VCaP (cell line): ENCODE measurements around the gene DIO1.
"Not testable (repeated sequence)": the region's sequence is repeated elsewhere in the genome, so short reads cannot be mapped to it uniquely, and the experiment has no call there.

Source experiments
- H3K27ac ChIP-seq: fragments of 450-650 bp; 2 replicates; pipeline ENCODE4 v1.5.1; 2017
- TF ChIP-seq, protein P1 (sequence below): fragments of 450-650 bp; conservative IDR thresholded peaks from 2 replicates; pipeline ENCODE4 v1.5.1; 2017; ENCODE audit warnings: mild to moderate bottlenecking, moderate library complexity

Gene DIO1

DNA sequence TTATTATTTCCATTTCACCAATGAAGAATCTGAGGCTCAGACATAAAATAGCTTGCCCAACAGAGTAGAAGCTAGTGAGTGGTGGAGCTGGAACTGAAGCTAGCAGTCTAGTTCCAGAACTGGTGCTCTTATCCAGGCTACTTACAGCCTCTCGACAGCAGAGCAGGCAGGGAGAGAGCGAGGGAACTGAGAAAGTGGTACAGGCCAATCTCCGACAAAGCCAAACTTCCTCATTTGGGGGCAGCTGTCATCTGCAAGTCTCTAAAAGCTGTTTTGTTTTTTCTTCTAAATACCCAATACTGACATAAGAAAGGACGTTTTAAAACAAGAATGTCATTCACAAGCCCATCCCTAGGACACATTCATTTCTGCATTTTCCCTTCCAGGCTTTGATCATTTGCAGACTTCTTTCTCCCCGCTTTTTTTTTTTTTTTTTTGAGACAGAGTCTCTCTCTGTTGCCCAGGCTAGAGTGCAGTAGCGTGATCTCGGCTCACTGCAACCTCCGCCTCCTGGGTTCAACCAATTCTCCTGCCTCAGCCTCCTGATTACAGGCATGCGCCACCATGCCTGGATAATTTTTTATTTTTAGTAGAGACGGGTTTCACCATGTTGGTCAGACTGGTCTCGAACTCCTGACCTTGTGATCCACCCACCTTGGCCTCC, 24.4 kb upstream of the DIO1 start:
- TF ChIP-seq, protein P1, sequence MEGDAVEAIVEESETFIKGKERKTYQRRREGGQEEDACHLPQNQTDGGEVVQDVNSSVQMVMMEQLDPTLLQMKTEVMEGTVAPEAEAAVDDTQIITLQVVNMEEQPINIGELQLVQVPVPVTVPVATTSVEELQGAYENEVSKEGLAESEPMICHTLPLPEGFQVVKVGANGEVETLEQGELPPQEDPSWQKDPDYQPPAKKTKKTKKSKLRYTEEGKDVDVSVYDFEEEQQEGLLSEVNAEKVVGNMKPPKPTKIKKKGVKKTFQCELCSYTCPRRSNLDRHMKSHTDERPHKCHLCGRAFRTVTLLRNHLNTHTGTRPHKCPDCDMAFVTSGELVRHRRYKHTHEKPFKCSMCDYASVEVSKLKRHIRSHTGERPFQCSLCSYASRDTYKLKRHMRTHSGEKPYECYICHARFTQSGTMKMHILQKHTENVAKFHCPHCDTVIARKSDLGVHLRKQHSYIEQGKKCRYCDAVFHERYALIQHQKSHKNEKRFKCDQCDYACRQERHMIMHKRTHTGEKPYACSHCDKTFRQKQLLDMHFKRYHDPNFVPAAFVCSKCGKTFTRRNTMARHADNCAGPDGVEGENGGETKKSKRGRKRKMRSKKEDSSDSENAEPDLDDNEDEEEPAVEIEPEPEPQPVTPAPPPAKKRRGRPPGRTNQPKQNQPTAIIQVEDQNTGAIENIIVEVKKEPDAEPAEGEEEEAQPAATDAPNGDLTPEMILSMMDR, result no peak
- no peak overlapping the region for H3K27ac ChIP-seq

DNA sequence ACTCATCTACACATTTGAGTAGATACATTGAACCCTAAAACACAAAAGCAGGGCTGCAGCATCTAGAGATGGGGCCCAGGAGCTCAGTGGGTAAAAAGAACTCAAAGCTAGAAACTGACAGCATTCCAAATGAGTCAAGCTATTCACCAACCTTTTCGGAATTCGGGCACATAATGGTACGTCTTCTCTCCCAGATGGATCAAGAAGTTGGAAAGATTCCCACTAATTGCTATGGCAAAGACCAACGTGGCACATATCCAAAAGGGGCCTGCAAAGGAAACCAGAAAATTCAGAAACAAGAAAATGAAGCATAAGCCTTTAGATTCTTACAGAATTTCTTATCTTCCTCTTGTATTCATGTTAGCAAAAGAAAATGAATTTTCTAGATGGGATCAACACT, 22.8 kb upstream of the DIO1 start:
- no peak overlapping the region for H3K27ac ChIP-seq
- TF ChIP-seq, protein P1, result no peak

DNA sequence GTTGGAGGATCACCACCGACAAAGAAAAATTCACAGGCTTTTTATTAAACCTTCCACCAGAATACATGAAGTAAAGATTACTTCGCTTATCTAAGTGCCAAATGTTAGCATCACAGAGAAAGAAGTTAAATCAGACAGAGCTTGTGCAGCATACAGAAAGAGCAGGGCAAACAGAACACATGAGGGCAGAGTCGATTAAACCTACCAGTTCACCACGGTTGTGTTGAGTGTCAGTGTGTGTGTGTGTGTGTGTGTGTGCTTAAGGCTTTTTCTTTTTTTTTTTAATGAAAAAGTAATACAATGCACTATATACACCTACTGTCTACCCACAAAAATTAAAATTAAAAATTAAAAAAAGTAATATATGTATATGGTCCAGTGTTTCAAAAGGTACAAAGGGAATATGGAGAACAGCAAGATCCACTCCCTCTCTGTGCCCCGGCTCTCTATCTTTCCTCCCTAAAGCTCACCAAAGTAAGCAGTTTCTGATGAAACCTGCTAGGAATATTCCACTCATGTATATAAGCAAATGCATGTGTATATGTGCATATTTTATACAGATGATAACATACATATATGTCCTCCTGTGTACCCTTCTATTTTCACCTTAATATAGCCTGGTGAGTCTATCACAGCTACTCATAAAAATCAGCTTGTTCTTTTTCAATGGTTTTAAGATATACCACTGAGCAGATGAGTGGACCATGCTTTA, 22.1 kb upstream of the DIO1 start:
- TF ChIP-seq, protein P1, result no peak
- H3K27ac ChIP-seq, result no peak overlapping the region

DNA sequence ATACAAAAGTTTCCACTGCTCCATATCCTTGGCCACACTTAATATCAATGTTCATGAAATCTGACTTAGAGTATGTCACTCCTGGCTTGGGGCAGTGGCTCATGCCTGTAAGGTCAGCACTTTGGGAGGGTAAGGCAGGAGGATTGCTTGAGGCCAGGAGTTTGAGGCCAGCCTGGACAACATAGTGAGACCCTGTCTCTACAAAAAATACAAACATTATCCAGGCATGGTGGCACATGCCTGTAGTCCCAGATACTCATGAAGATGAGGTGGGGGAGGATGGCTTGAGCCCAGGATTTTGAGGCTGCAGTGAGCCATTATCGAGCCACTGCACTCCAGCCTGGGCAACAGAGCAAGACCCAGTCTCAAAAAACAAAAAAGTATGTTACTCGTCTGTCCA, 18.8 kb upstream of the DIO1 start:
- H3K27ac ChIP-seq, result not testable (repeated sequence)

DNA sequence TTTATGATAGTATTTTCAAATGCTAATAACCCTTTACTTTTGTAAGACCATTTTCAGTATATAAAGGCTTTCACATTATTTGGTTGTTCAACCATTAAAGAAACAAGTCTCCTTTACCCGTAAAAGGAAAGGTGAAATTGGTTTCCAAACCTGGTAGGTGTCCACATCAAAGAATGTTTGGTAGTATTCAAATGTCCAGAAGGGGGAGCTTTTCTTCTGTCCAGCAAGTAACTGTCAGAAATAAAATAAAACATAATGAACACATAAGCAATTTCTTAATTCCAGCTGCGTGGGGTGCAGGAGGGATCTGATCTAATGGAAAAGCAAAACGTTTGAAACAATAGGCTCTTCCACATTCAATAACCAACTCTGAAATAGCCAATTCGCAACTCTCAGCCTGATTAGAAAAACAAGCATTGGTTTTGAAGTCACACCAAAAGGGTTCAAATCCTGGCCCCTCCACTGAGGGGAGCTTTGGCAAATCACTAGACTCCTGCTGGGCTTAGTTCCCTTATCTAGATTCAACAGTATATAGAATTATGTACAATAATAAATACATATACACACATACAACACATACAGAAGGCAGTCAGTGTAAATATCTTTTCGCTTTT, 15.4 kb upstream of the DIO1 start:
- TF ChIP-seq, protein P1, result peak; percentile 81
- H3K27ac ChIP-seq, result no peak overlapping the region

DNA sequence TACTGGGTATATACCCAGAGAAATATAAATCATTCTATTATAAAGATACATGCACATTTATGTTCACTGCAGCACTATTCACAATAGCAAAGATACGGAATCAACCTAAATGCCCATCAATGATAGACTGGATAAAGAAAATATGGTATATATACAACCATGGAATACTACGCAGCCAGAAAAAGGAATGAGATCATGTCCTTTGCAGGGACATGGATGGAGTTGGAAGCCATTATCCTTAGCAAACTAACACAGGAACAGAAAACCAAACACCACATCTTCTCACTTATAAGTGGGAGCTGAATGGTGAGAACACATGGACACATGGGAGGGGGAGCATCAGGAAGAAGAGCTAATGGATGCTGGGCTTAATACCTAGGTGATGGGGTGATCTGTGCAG, 12.1 kb upstream of the DIO1 start:
- H3K27ac ChIP-seq, result not testable (repeated sequence)

DNA sequence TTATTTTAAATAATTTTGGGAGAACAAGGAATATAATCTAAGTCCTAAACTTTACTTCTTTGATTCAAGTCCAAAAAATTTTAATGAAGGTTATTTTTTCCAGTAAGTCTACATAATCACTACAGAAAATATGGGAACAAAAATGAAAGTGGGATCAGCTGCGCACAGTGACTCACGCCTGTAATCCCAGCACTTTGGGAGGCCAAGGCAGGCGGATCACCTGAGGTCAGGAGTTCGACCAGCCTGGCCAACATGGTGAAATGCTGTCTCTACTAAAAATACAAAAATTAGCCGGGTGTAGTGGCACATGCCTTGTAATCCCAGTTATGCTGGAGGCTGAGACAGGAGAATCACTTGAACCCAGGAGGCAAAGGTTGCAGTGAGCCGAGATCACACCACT, 10.4 kb upstream of the DIO1 start:
- not testable (repeated sequence) for H3K27ac ChIP-seq

DNA sequence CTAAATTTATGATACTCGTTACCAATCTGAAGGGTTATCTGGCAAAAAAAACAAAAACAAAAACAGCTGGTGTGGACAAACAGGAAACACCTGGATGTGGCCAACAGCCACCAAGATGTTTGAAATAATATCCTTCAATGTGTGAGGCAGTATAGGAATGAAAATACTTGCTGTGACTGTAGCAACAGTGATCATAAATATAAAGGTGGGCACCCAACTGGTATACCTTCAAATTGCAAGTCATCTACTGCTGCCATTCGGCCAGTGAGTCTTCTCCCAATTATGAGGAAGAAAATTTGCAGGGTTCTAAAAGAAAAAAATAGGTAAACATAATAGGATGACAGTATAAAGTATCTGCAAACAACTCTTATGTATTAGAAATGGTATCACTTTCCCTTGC, 5.3 kb upstream of the DIO1 start:
- H3K27ac ChIP-seq, result peak overlapping the region; percentile 70
- TF ChIP-seq, protein P1, result no peak
